Measurements from ENCODE around the gene PRKAA2. TPM values are rescaled to one million over a fixed set of nuclear protein-coding genes. Genes with fewer than 3 reads are reported as not detected.
A peak's percentile ranks its signal among the peaks of the same experiment; 100 is the strongest.

The PRKAA2 gene
- total and polyA plus RNA-seq, 8 donors = 1.2 to 4.1 (median 2.1) TPM

DNA sequence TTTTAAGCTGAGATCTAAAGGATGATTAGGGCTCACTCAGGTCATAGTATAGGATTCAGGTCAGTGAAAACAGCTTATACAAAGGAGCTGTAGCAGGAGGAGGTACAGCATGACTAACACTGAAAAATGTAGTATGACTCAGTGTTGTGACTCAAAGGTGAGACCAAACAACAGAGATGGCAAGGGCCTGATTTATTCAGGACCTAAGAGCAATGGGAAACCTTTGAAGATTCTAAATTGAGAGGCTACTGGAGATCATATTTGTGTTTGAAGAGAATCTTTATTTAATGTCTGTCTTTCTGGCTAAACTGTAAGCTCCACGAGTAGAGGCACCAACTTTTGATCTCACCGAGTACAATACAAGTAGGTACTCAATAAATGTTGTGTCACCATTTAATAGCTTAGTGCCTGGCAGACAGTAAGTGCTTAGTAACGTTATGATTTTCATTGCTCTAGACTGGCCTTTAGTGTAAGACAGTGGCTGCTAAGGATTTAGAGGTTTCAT is 43.5 kb downstream of the PRKAA2 start:
- no peaks in the 10 kb centered on the region for H3K36me3 ChIP-seq
- WGBS, 2 donors = 72 to 80% methylated on average over 3 of the region's 3 CpGs
- peak in 3 of 4 donors; percentile 56 to 82 (median 80) for ATAC-seq
- intact Hi-C loops (cut with DNase I) = no loop called here
- no peak overlapping the region for H3K4me3 ChIP-seq
- no peaks in the 10 kb centered on the region for H3K4me1 ChIP-seq
- FAIRE-seq = no peak
- DNase-seq = no peak
- no peak overlapping the region for H3K27ac ChIP-seq
- H3K9me3 ChIP-seq = no peaks in the 10 kb centered on the region
- TF ChIP-seq, protein P1, sequence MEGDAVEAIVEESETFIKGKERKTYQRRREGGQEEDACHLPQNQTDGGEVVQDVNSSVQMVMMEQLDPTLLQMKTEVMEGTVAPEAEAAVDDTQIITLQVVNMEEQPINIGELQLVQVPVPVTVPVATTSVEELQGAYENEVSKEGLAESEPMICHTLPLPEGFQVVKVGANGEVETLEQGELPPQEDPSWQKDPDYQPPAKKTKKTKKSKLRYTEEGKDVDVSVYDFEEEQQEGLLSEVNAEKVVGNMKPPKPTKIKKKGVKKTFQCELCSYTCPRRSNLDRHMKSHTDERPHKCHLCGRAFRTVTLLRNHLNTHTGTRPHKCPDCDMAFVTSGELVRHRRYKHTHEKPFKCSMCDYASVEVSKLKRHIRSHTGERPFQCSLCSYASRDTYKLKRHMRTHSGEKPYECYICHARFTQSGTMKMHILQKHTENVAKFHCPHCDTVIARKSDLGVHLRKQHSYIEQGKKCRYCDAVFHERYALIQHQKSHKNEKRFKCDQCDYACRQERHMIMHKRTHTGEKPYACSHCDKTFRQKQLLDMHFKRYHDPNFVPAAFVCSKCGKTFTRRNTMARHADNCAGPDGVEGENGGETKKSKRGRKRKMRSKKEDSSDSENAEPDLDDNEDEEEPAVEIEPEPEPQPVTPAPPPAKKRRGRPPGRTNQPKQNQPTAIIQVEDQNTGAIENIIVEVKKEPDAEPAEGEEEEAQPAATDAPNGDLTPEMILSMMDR (IDR thresholded peaks at IDR 0.05) = no peak
- no peaks in the 10 kb centered on the region for H3K27me3 ChIP-seq

DNA sequence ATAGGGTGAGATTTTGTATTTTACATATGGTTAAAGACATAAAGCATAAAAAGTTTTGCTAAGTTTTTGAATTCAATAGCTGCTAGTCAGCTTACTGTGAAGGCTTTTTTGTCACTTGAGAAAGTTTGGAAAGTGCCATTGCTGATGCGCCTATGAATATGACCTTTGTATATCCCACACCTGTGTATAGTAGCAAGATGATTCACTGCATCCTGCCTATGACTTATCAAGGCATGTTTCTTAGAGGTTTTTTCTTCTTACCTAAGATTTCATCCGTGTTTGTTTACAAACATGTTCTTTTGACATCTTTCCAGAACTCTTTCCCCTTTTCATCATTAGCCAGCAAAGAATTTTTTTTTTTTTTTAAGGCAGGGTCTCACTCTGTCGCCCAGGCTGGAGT is 51.5 kb downstream of the PRKAA2 start:
- Histone ChIP-seq H3K27ac (no peak overlapping the region), H3K4me1 (no peaks in the 10 kb centered on the region), H3K36me3 (no peaks in the 10 kb centered on the region), H3K9me3 (no peaks in the 10 kb centered on the region), H3K4me3 (no peak overlapping the region), H3K27me3 (peaks cover 0 to 4% (median 0%) of the 10 kb centered on the region in 4 donors)
- TF ChIP-seq, protein P1 (IDR thresholded peaks at IDR 0.05) = no peak
- ATAC-seq (no peak), FAIRE-seq (no peak), DNase-seq (no peak)
- intact Hi-C loops (cut with DNase I) = no loop called here
- 80 to 87% methylated on average over 3 of the region's 3 CpGs for WGBS, 2 donors

DNA sequence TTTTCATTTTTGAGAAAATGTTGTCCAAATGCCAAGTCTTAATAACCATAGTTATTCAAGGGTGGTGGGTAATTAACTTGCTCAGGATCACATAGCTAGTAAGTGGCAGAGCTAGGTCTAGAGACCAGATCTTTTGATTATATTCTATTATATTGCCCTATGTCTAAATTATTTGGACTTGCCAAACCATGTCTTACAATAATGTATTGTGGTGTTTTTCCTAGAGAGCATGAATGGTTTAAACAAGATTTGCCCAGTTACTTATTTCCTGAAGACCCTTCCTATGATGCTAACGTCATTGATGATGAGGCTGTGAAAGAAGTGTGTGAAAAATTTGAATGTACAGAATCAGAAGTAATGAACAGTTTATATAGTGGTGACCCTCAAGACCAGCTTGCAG is 58.6 kb downstream of the PRKAA2 start:
- TF ChIP-seq, protein P1 (IDR thresholded peaks at IDR 0.05) = no peak
- 92 to 93% methylated on average over 1 of the region's 1 CpG for WGBS, 2 donors
- H3K36me3 ChIP-seq = peaks cover 0 to 14% (median 0%) of the 10 kb centered on the region in 3 donors
- no peaks in the 10 kb centered on the region for H3K4me1 ChIP-seq
- ATAC-seq = no peak
- no peak for FAIRE-seq
- intact Hi-C loops (cut with DNase I) = loop anchor here in 1 of 3 donors (10.0 kb wide), 1 partner anchor 1419 kb away; no protein-coding TSS in a partner anchor
- no peak overlapping the region for H3K4me3 ChIP-seq
- no peak overlapping the region for H3K27ac ChIP-seq
- no peaks in the 10 kb centered on the region for H3K27me3 ChIP-seq
- no peak for DNase-seq
- H3K9me3 ChIP-seq = no peaks in the 10 kb centered on the region

DNA sequence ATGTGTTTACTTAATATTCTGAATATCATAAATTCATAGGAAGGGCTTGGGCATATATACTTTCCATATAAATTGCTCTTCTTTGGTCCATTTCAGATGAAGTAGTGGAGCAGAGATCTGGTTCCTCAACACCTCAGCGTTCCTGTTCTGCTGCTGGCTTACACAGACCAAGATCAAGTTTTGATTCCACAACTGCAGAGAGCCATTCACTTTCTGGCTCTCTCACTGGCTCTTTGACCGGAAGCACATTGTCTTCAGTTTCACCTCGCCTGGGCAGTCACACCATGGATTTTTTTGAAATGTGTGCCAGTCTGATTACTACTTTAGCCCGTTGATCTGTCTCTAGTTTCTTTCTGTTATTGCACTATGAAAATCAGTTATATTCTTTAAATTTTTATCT is 62.3 kb downstream of the PRKAA2 start:
- DNase-seq (no peak), FAIRE-seq (no peak), ATAC-seq (no peak)
- TF ChIP-seq, protein P1 (IDR thresholded peaks at IDR 0.05) = no peak
- Histone ChIP-seq H3K4me1 (no peaks in the 10 kb centered on the region), H3K27me3 (no peaks in the 10 kb centered on the region), H3K27ac (no peak overlapping the region), H3K9me3 (no peaks in the 10 kb centered on the region), H3K36me3 (peaks cover 0 to 14% (median 0%) of the 10 kb centered on the region in 3 donors), H3K4me3 (no peak overlapping the region)
- intact Hi-C loops (cut with DNase I) = loop anchor here in 1 of 3 donors (10.0 kb wide), 1 partner anchor 1423 kb away; no protein-coding TSS in a partner anchor
- 82 to 83% methylated on average over 4 of the region's 4 CpGs for WGBS, 2 donors

DNA sequence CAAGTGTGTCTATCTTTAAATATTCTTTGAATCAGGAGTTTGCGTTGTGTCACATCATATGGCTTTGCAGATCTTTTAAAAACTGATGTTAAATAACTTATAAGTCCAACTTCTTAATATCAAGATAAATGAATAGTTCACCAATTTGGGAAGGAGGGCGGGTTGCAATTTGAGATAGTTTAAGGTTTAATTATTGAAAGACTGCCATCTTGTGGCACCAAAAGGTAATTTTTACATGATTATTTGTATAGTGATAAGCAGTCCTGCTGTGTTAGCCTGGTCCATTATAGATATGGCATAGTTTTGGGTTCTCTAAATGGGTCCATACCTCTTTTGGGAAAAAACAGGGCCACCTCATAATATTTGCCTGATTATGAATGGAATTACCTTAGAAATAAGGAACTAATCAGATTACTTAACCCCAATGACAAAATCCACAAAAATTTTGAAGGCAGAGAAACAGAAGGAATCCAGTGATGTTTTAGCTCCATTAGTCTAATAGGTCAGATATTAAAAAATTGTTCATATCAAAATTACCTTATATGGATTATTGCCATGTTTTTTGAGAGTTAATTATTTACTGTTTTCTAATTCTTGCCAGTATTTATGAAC is 64.3 kb downstream of the PRKAA2 start:
- intact Hi-C loops (cut with DNase I) = loop anchor here in 1 of 3 donors (10.0 kb wide), 1 partner anchor 1425 kb away; no protein-coding TSS in a partner anchor
- H3K4me3 ChIP-seq = no peak overlapping the region
- H3K4me1 ChIP-seq = no peaks in the 10 kb centered on the region
- no peaks in the 10 kb centered on the region for H3K9me3 ChIP-seq
- 7% methylated on average over 2 of the region's 2 CpGs for WGBS, 2 donors
- TF ChIP-seq, protein P1 (IDR thresholded peaks at IDR 0.05) = peak; percentile 16 to 53 (median 32)
- H3K27me3 ChIP-seq = no peaks in the 10 kb centered on the region
- DNase-seq (no peak), ATAC-seq (peak; percentile 68 to 88 (median 84)), FAIRE-seq (peak; percentile 92)
- peaks cover 0 to 9% (median 0%) of the 10 kb centered on the region in 3 donors for H3K36me3 ChIP-seq
- no peak overlapping the region for H3K27ac ChIP-seq
